Large intestine (tissue), 3 donors: ENCODE measurements around the gene PLEKHG7. TPM values are rescaled to one million over a fixed set of nuclear protein-coding genes. Genes with fewer than 3 reads are reported as not detected.
"Not testable (repeated sequence)": the region's sequence is repeated elsewhere in the genome, so short reads cannot be mapped to it uniquely, and the experiment has no call there.

Experiments used
- DNase-seq, 2 donors: peaks; one replicate each; pipeline versions ENCODE4 v3.0.0 to v3.0.0-alpha.2; 2013
- H3K27ac ChIP-seq: one replicate; pipeline ENCODE4 v1.5.1; 2013; ENCODE audit warnings: low read length
- H3K27me3 ChIP-seq: 2 replicates; pipeline ENCODE4 v1.6.1; 2013; ENCODE audit warnings: low read length; ENCODE audit not compliant: control insufficient read depth, insufficient read depth
- H3K36me3 ChIP-seq: 2 replicates; pipeline ENCODE4 v1.6.1; 2013; ENCODE audit warnings: low read length; ENCODE audit not compliant: control insufficient read depth, insufficient read depth
- H3K4me1 ChIP-seq: one replicate; pipeline ENCODE4 v1.6.1; 2013; ENCODE audit warnings: low read length; ENCODE audit not compliant: control insufficient read depth, insufficient read depth
- H3K4me3 ChIP-seq: one replicate; pipeline ENCODE4 v1.5.1; 2013; ENCODE audit warnings: low read length
- H3K9me3 ChIP-seq: one replicate; pipeline ENCODE4 v1.6.1; 2013; ENCODE audit warnings: mild to moderate bottlenecking, low read depth, low read length, moderate library complexity; ENCODE audit not compliant: control insufficient read depth
- WGBS: methylation state at CpG from one replicate; pipeline ENCODE4 v1.1.5; 2013; ENCODE audit warnings: low lambda C conversion rate; ENCODE audit not compliant: insufficient coverage; 5-methylcytosine and 5-hydroxymethylcytosine counted together
- polyA plus RNA-seq: library from polyadenylated mRNA; unstranded; fragments of 120-200 nt; gene quantifications from one replicate; pipeline ENCODE4 v1.2.1, GENCODE V29; 2013

PLEKHG7 gene
- polyA plus RNA-seq, 1 donor = 0.54 TPM

GRCh38 chr12:92743026-92743425, 40.2 kb downstream of the PLEKHG7 start:
- Histone ChIP-seq H3K27ac (no peak overlapping the region), H3K36me3 (no peaks in the 10 kb centered on the region), H3K9me3 (no peaks in the 10 kb centered on the region), H3K27me3 (no peaks in the 10 kb centered on the region), H3K4me3 (no peak overlapping the region), H3K4me1 (no peaks in the 10 kb centered on the region)
- no peak for DNase-seq
- WGBS = no CpG with 5 or more reads among the region's 3 CpGs

DNA sequence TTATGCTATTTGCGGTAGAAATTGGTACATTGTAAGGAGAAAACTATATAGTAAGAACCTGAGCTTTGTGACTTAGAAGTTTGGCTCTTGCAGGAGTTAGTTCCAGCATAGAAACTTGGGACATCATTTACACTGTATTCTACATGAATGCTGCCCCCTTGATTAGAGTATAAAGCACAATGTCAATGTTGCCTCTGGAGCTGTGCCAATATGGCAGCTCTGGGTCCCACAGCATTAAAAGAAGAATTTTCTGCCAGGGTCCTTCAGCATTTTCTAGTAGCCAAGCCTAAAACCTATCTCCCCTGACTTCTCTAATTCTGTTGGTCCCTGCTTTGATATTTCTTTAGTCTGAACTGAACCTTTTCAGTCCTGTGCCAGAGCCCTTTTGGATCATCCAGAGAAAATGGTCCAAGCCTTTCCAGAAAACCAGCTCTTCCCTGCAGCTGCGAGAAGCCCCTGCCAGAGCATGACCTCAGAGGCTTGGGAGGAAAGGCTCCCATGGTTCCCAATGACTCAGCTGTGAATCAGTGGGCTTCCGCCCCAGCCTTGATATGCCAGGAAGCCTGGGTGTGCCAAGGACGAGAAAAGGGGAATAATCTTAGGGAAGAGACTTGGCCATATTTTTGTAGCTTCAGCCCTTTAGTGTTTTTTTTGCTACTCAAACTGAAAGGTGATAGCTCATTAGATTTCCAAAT, 43.2 kb downstream of the PLEKHG7 start:
- WGBS = no CpG with 5 or more reads among the region's 4 CpGs
- Histone ChIP-seq H3K27ac (no peak overlapping the region), H3K4me1 (no peaks in the 10 kb centered on the region), H3K27me3 (no peaks in the 10 kb centered on the region), H3K9me3 (no peaks in the 10 kb centered on the region), H3K36me3 (no peaks in the 10 kb centered on the region), H3K4me3 (no peak overlapping the region)
- no peak for DNase-seq

- no peak overlapping the region for H3K4me3 ChIP-seq
- H3K9me3 ChIP-seq = no peaks in the 10 kb centered on the region
- no peak for DNase-seq
- no peaks in the 10 kb centered on the region for H3K36me3 ChIP-seq
- H3K4me1 ChIP-seq = no peaks in the 10 kb centered on the region
- H3K27ac ChIP-seq = no peak overlapping the region
- WGBS = 100% methylated on average over 1 of the region's 1 CpG
- no peaks in the 10 kb centered on the region for H3K27me3 ChIP-seq
Measured at GRCh38 chr12:92747151-92747550, 44.4 kb downstream of the PLEKHG7 start.

GRCh38 chr12:92749691-92750090, 46.9 kb downstream of the PLEKHG7 start:
- not testable (repeated sequence) for H3K9me3 ChIP-seq, H3K27me3 ChIP-seq, H3K27ac ChIP-seq, DNase-seq, H3K36me3 ChIP-seq, H3K4me1 ChIP-seq, H3K4me3 ChIP-seq

GRCh38 chr12:92753976-92754885, 51.4 kb downstream of the PLEKHG7 start:
- Histone ChIP-seq H3K27me3 (no peaks in the 10 kb centered on the region), H3K36me3 (no peaks in the 10 kb centered on the region), H3K27ac (no peak overlapping the region), H3K4me1 (no peaks in the 10 kb centered on the region), H3K9me3 (no peaks in the 10 kb centered on the region), H3K4me3 (no peak overlapping the region)
- peak in 1 of 2 donors; percentile 12 for DNase-seq
- WGBS = 65% methylated on average over 2 of the region's 10 CpGs

- Histone ChIP-seq H3K4me1 (no peaks in the 10 kb centered on the region), H3K36me3 (no peaks in the 10 kb centered on the region), H3K4me3 (no peak overlapping the region), H3K27ac (no peak overlapping the region), H3K9me3 (no peaks in the 10 kb centered on the region), H3K27me3 (no peaks in the 10 kb centered on the region)
- 67% methylated on average over 1 of the region's 3 CpGs for WGBS
- DNase-seq = no peak
Measured at GRCh38 chr12:92756898-92757596, 54.3 kb downstream of the PLEKHG7 start.

DNA sequence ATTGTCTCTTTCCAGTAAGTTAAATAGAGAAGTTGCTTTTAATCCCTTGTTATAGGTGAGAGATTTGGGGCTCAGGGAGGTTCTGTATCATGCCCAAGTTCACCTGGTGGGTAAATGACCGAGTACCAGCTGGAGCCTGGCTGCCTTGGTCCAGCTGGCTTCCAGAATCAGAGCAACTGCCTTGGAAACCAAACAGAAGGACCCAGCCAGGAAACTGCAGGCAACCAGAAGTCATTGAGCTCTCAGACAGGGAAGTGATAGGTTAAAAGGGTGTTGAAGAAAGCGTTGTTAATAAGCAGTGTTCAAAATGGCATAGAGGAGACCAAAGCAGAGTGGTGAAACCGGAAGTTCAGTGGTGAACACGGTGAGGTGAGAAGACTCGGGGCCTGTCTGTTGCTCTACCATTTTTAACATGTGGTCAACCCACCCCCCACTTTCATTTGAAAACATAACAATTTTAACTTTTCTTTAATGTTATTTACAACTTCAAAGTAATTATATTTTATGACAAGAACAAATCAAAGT, 54.9 kb downstream of the PLEKHG7 start:
- 100% methylated on average over 2 of the region's 5 CpGs for WGBS
- H3K4me3 ChIP-seq = no peak overlapping the region
- no peaks in the 10 kb centered on the region for H3K9me3 ChIP-seq
- no peak for DNase-seq
- no peaks in the 10 kb centered on the region for H3K27me3 ChIP-seq
- H3K4me1 ChIP-seq = no peaks in the 10 kb centered on the region
- no peaks in the 10 kb centered on the region for H3K36me3 ChIP-seq
- H3K27ac ChIP-seq = no peak overlapping the region

DNA sequence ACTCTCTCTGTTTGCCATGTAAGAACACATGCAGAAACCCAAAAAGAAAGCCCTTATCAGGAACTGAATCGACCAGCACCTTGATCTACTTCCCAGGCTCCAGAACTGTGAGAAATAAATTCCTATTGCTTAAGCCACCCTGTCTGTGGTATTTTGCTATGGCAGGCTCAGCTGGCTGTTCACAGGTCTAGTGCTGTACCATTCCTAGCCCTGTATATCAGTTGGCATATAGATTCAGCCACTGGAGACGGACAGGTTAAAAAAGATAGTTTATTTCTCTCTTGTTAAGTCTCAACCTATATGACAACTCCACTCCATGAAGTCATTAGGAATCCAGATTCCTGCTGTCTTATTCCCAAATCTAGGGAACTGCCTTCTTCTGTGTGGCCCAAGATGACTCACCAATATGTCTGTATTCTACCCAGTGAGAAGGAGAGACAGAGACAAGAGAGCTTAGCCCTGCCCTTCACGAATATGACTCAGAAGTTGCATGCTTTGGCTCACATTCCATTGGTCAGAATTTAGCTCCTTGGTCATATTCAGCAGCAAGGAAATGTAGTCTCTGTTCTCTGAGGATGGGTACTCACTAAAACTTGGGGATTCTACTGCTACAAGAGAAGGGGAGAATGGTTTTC, 57.0 kb downstream of the PLEKHG7 start:
- Histone ChIP-seq H3K27me3 (no peaks in the 10 kb centered on the region), H3K9me3 (no peaks in the 10 kb centered on the region), H3K4me3 (no peak overlapping the region), H3K4me1 (no peaks in the 10 kb centered on the region), H3K36me3 (no peaks in the 10 kb centered on the region), H3K27ac (no peak overlapping the region)
- WGBS = no CpG with 5 or more reads among the region's 3 CpGs
- DNase-seq = no peak

DNA sequence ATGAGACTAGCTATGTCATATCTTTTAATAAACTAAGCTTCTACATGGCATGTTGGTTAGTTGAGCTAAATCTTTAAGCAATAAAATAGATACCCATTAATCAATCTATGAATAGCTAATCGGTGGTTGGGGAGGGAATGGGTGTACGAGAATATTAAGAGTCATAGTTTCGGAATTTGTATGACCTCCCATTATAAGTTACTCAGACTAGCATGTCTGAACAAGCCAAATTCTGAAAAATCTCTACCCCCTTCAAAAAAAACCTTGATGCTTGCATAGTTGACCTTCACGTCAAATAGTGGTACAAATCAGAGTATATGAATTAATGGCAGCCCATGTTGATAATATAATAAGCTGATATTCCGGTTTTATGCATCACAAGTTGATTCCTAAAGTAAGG, 60.0 kb downstream of the PLEKHG7 start:
- H3K27ac ChIP-seq = no peak overlapping the region
- no peaks in the 10 kb centered on the region for H3K27me3 ChIP-seq
- H3K9me3 ChIP-seq = no peaks in the 10 kb centered on the region
- DNase-seq = no peak
- H3K36me3 ChIP-seq = no peaks in the 10 kb centered on the region
- WGBS = 100% methylated on average over 2 of the region's 5 CpGs
- no peak overlapping the region for H3K4me3 ChIP-seq
- H3K4me1 ChIP-seq = no peaks in the 10 kb centered on the region

DNA sequence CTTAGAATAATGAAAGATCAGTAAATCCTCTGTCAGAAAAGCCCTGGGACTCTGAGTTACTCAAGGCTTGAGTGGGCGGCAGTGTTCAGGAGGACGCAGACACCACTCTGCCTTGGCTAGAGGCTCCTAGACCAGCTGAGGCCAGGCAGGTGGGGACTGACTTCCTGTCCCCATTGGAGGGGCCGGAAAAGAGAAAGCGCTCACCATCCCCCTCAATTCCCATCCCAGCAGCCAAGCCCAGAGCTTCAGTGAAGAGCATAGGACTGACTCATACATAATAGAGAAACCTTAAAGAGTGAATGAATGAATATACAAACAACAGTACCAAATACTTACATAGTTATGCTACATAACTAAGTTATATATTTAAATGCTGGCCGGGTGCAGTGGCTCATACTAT, 62.0 kb downstream of the PLEKHG7 start:
- Histone ChIP-seq H3K4me3 (no peak overlapping the region), H3K9me3 (no peaks in the 10 kb centered on the region), H3K4me1 (no peaks in the 10 kb centered on the region), H3K27me3 (no peaks in the 10 kb centered on the region), H3K27ac (no peak overlapping the region), H3K36me3 (no peaks in the 10 kb centered on the region)
- DNase-seq = no peak
- no CpG with 5 or more reads among the region's 5 CpGs for WGBS
